Ascending aorta (tissue), 2 donors: ENCODE data around the gene FIZ1. TPM values are rescaled to one million over a fixed set of nuclear protein-coding genes. Genes with fewer than 3 reads are reported as not detected.
"Not testable (repeated sequence)": the region's sequence is repeated elsewhere in the genome, so short reads cannot be mapped to it uniquely, and the experiment has no call there.

Source experiments
- DNase-seq, 2 donors: peaks; one replicate each; pipeline ENCODE4 v3.0.0-alpha.2; 2019; ENCODE audit warnings: low spot score in 2 of 2
- H3K27ac ChIP-seq, 2 donors: fragments of 200-600 bp; sonication (generic); one replicate each; pipeline ENCODE4 v1.5.1; 2016 to 2017; ENCODE audit warnings: mild to moderate bottlenecking in 1 of 2
- H3K27me3 ChIP-seq: fragments of 200-600 bp; sonication (generic); one replicate; pipeline ENCODE4 v1.5.1; 2017
- H3K36me3 ChIP-seq, 2 donors: fragments of 200-600 bp; sonication (generic); one replicate each; pipeline ENCODE4 v1.5.1; 2016
- H3K4me1 ChIP-seq, 2 donors: fragments of 200-600 bp; sonication (generic); one replicate each; pipeline ENCODE4 v1.5.1; 2016 to 2017; ENCODE audit warnings: mild to moderate bottlenecking in 1 of 2
- H3K4me3 ChIP-seq, 2 donors: fragments of 200-600 bp; sonication (generic); one replicate each; pipeline ENCODE4 v1.5.1; 2016 to 2017; ENCODE audit warnings: mild to moderate bottlenecking in 1 of 2
- H3K9me3 ChIP-seq, 2 donors: fragments of 200-600 bp; sonication (generic); one replicate each; pipeline ENCODE4 v1.5.1; 2016
- intact Hi-C: fragments of 100-400 bp; cut with DNase I; formaldehyde crosslinking; loops from one replicate; pipeline ENCODE4 v1.15.1; 2023
- total RNA-seq: library from RNA; depleted of rRNA; stranded (reverse); fragments of >200 nt; gene quantifications from one replicate; pipeline ENCODE4 v1.1.0, GENCODE V29; 2016
- TF ChIP-seq, protein P1 (sequence below), 3 experiments: fragments of 200-600 bp in 2 of 3; fragments of 450-650 bp in 1 of 3; sonication (generic) in 2 of 3; IDR thresholded peaks; one replicate each; pipeline ENCODE4 v1.5.1; 2016 to 2019; ENCODE audit warnings: antibody characterized with exemption in 3 of 3, mild to moderate bottlenecking in 1 of 3, moderate library complexity in 1 of 3

The FIZ1 gene
- total RNA-seq, 1 donor from 2014 or later = 30.5 TPM

DNA sequence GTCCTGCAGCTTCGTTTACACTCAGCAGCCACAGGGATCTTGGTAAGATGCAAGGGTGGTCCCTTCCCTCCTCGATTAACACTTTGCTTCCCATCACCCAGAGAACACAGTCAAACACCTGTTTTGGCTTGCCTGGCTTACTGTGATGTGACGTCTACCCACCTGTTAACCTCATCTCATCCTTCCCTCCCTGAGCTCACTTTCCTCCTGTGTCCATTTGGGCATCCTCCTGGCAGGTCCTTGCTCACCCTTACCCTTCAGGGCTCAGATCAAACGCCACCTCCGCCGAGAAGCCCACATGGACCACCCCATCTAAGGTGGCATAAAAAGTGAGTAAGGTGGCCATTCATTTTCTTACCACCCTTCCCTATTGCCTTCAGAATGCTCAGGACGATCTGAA lies 9.2 kb downstream of the FIZ1 start:
- H3K4me3 ChIP-seq = no peak overlapping the region
- H3K27me3 ChIP-seq = no peaks in the 10 kb centered on the region
- H3K36me3 ChIP-seq = peaks cover 5 to 13% of the 10 kb centered on the region in 2 donors
- no peaks in the 10 kb centered on the region for H3K9me3 ChIP-seq
- peaks cover 14 to 15% of the 10 kb centered on the region in 2 donors for H3K4me1 ChIP-seq
- no peak overlapping the region for H3K27ac ChIP-seq
- intact Hi-C loops = no loop called here
- TF ChIP-seq, protein P1, sequence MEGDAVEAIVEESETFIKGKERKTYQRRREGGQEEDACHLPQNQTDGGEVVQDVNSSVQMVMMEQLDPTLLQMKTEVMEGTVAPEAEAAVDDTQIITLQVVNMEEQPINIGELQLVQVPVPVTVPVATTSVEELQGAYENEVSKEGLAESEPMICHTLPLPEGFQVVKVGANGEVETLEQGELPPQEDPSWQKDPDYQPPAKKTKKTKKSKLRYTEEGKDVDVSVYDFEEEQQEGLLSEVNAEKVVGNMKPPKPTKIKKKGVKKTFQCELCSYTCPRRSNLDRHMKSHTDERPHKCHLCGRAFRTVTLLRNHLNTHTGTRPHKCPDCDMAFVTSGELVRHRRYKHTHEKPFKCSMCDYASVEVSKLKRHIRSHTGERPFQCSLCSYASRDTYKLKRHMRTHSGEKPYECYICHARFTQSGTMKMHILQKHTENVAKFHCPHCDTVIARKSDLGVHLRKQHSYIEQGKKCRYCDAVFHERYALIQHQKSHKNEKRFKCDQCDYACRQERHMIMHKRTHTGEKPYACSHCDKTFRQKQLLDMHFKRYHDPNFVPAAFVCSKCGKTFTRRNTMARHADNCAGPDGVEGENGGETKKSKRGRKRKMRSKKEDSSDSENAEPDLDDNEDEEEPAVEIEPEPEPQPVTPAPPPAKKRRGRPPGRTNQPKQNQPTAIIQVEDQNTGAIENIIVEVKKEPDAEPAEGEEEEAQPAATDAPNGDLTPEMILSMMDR (IDR thresholded peaks at IDR 0.05) = no peak
- DNase-seq = no peak

DNA sequence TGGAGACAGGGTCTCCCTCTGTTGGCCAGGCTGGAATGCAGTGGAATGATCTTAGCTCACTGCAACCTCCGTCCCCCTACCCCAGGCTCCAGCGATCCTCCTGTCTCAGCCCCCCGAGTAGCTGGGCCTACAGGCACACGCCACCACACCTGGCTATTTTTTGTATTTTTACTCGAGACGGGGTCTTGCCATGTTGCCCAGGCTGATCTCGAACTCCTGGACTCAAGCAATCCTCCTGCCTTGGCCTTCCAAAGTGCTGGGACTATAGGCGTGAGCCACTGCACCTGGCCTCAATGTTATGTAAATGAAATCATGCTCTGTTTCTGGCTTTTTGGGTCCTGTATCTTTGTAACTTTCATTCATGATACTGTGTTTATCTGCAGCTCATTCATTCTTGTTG lies 10.6 kb downstream of the FIZ1 start:
- no peaks in the 10 kb centered on the region for H3K27me3 ChIP-seq
- no peak for DNase-seq
- TF ChIP-seq, protein P1 (IDR thresholded peaks at IDR 0.05) = no peak
- no peak overlapping the region for H3K27ac ChIP-seq
- H3K36me3 ChIP-seq = peaks cover 4 to 7% of the 10 kb centered on the region in 2 donors
- H3K4me1 ChIP-seq = peaks cover 14 to 15% of the 10 kb centered on the region in 2 donors
- intact Hi-C loops = loop anchor here (10.0 kb wide), 1 partner anchor 204 kb away; the partner anchor contains the start of genes RPL28 and TMEM238
- H3K9me3 ChIP-seq = no peaks in the 10 kb centered on the region
- no peak overlapping the region for H3K4me3 ChIP-seq

- Histone ChIP-seq H3K4me3 (peak overlapping the region; percentile 28 to 59), H3K4me1 (peaks cover 14 to 15% of the 10 kb centered on the region in 2 donors), H3K27ac (no peak overlapping the region), H3K27me3 (no peaks in the 10 kb centered on the region), H3K9me3 (no peaks in the 10 kb centered on the region), H3K36me3 (peaks cover under 1 to 2% of the 10 kb centered on the region in 2 donors)
- TF ChIP-seq, protein P1 (IDR thresholded peaks at IDR 0.05) = no peak
- intact Hi-C loops = loop anchor here (10.0 kb wide), 1 partner anchor 202 kb away; the partner anchor contains the start of genes RPL28 and TMEM238
- DNase-seq = peak; percentile 76 to 95
These were observed 12.2 kb downstream of the FIZ1 start for GRCh38 chr19:55586976-55587668.

- Histone ChIP-seq H3K36me3 (no peaks in the 10 kb centered on the region), H3K27ac (peak overlapping the region; percentile 55 to 66), H3K27me3 (no peaks in the 10 kb centered on the region), H3K4me3 (peak overlapping the region; percentile 41 to 59), H3K9me3 (no peaks in the 10 kb centered on the region), H3K4me1 (peaks cover 14 to 21% of the 10 kb centered on the region in 2 donors)
- peak in 1 of 2 donors; percentile 84 for DNase-seq
- TF ChIP-seq, protein P1 (IDR thresholded peaks at IDR 0.05) = no peak
- intact Hi-C loops = loop anchor here (10.0 kb wide), 1 partner anchor 201 kb away; the partner anchor contains the start of genes RPL28 and TMEM238
These were observed 13.5 kb downstream of the FIZ1 start for GRCh38 chr19:55585658-55586339.

DNA sequence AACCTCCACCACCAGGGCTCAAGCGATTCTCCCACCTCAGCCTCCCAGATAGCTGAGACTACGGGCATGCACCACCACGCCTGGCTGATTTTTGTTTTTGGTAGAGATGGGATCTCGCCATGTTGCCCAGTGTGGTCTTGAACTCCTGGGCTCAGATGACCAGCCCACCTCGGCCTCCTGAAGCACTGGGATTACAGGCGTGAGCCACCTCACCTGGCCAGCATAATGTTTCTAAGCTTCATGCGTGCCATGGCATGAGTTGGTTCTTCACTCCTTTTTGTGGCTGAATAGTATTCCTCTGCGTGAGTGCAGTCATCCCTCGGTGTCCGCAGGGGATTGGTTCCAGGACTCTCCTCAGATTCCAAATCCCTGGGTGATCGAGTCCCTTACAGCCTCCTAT lies 14.4 kb downstream of the FIZ1 start:
- intact Hi-C loops = loop anchor here (10.0 kb wide), 1 partner anchor 200 kb away; the partner anchor contains the start of genes RPL28 and TMEM238
- no peak for DNase-seq
- Histone ChIP-seq H3K9me3 (no peaks in the 10 kb centered on the region), H3K27me3 (no peaks in the 10 kb centered on the region), H3K36me3 (no peaks in the 10 kb centered on the region), H3K27ac (no peak overlapping the region), H3K4me1 (peaks cover 14 to 21% of the 10 kb centered on the region in 2 donors), H3K4me3 (no peak overlapping the region)
- TF ChIP-seq, protein P1 (IDR thresholded peaks at IDR 0.05) = no peak

- H3K27me3 ChIP-seq = not testable (repeated sequence)
- intact Hi-C loops = loop anchor here (10.0 kb wide), 1 partner anchor 199 kb away; the partner anchor contains the start of genes RPL28 and TMEM238
- H3K4me1 ChIP-seq = peaks cover 14 to 21% of the 10 kb centered on the region in 2 donors
These were observed 15.4 kb downstream of the FIZ1 start for GRCh38 chr19:55583897-55584296.

GRCh38 chr19:55582284-55582683 lies 17.0 kb downstream of the FIZ1 start:
- intact Hi-C loops = loop anchor here (10.0 kb wide), 1 partner anchor 197 kb away; the partner anchor contains the start of genes RPL28 and TMEM238
- H3K9me3 ChIP-seq, H3K4me3 ChIP-seq, H3K27me3 ChIP-seq, DNase-seq, H3K27ac ChIP-seq: not testable (repeated sequence)
- Histone ChIP-seq H3K4me1 (peaks cover 14 to 21% of the 10 kb centered on the region in 2 donors), H3K36me3 (peaks cover 16 to 18% of the 10 kb centered on the region in 2 donors)

More at GRCh38 chr19:55583897-55584296, 15.4 kb downstream of the FIZ1 start:
- H3K36me3 ChIP-seq, H3K9me3 ChIP-seq, H3K27ac ChIP-seq, DNase-seq, H3K4me3 ChIP-seq: not testable (repeated sequence)
